Measurements from ENCODE around the gene SORCS2.

SORCS2 gene

GRCh38 chr4:7309636-7310390, 117.5 kb downstream of the SORCS2 start:
- Histone ChIP-seq H3K9ac (ENCODE audit: insufficient read length, low read depth) (no peak overlapping the region), H3K4me1 (ENCODE audit: insufficient read depth, insufficient read length) (peaks cover 25% of the 10 kb centered on the region), H3K4me3 (ENCODE audit: insufficient read length, low read depth) (no peak overlapping the region), H3K9me3 (ENCODE audit: insufficient read depth, low read length) (no peaks in the 10 kb centered on the region), H3K27me3 (ENCODE audit: insufficient read depth, insufficient read length) (no peaks in the 10 kb centered on the region), H3K36me3 (ENCODE audit: insufficient read depth, insufficient read length, low read length) (no peaks in the 10 kb centered on the region)
- TF ChIP-seq SUZ12 (IDR thresholded peaks at IDR 0.05; ENCODE audit: extremely low read depth, insufficient read depth, insufficient read length), result no peak
- no peak for TF ChIP-seq YY1 (IDR thresholded peaks at IDR 0.05; ENCODE audit: insufficient read depth, insufficient read length)
- no peak for TF ChIP-seq ZNF274 (IDR thresholded peaks at IDR 0.05; ENCODE audit: low read depth, low read length)
- DNase-seq (ENCODE audit: low read depth, low spot score), result no peak

GRCh38 chr4:7310451-7310850, 118.1 kb downstream of the SORCS2 start:
- H3K36me3 ChIP-seq (ENCODE audit: insufficient read depth, insufficient read length, low read length), result no peaks in the 10 kb centered on the region
- TF ChIP-seq ZNF274 (IDR thresholded peaks at IDR 0.05; ENCODE audit: low read depth, low read length) (no peak), SUZ12 (IDR thresholded peaks at IDR 0.05; ENCODE audit: extremely low read depth, insufficient read depth, insufficient read length) (no peak), YY1 (IDR thresholded peaks at IDR 0.05; ENCODE audit: insufficient read depth, insufficient read length) (no peak)
- no peaks in the 10 kb centered on the region for H3K27me3 ChIP-seq (ENCODE audit: insufficient read depth, insufficient read length)
- no peaks in the 10 kb centered on the region for H3K9me3 ChIP-seq (ENCODE audit: insufficient read depth, low read length)
- H3K4me1 ChIP-seq (ENCODE audit: insufficient read depth, insufficient read length), result peaks cover 25% of the 10 kb centered on the region
- H3K9ac ChIP-seq (ENCODE audit: insufficient read length, low read depth), result no peak overlapping the region
- H3K4me3 ChIP-seq (ENCODE audit: insufficient read length, low read depth), result no peak overlapping the region
- DNase-seq (ENCODE audit: low read depth, low spot score), result no peak

- Histone ChIP-seq H3K9me3 (ENCODE audit: insufficient read depth, low read length) (no peaks in the 10 kb centered on the region), H3K4me3 (ENCODE audit: insufficient read length, low read depth) (no peak overlapping the region), H3K9ac (ENCODE audit: insufficient read length, low read depth) (no peak overlapping the region), H3K4me1 (ENCODE audit: insufficient read depth, insufficient read length) (peaks cover 20% of the 10 kb centered on the region), H3K36me3 (ENCODE audit: insufficient read depth, insufficient read length, low read length) (no peaks in the 10 kb centered on the region), H3K27me3 (ENCODE audit: insufficient read depth, insufficient read length) (no peaks in the 10 kb centered on the region)
- TF ChIP-seq SUZ12 (IDR thresholded peaks at IDR 0.05; ENCODE audit: extremely low read depth, insufficient read depth, insufficient read length), result no peak
- no peak for TF ChIP-seq YY1 (IDR thresholded peaks at IDR 0.05; ENCODE audit: insufficient read depth, insufficient read length)
- TF ChIP-seq ZNF274 (IDR thresholded peaks at IDR 0.05; ENCODE audit: low read depth, low read length), result no peak
- DNase-seq (ENCODE audit: low read depth, low spot score), result no peak
Observed at GRCh38 chr4:7311205-7311604, 118.9 kb downstream of the SORCS2 start.

DNA sequence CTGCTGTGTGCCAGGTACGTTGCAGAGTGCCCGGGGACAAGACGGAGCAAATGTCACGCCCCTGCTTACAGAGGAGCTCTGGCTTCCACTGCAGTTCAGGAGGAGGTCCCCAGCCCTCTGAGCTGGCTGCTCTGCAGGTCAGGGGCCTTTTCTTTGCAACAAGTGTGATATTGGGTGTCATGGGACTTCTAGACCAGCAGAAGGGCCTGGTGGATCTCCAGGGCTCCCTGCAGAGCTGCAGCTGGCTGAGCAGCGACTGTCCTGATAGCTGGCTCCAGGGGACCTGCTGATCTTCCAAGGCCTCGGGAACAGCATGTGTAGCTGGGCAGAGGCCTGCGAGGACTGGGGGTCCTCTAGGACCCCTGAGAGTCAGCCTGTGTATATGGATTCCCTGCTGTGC, 120.4 kb downstream of the SORCS2 start:
- Histone ChIP-seq H3K9ac (ENCODE audit: insufficient read length, low read depth) (no peak overlapping the region), H3K4me3 (ENCODE audit: insufficient read length, low read depth) (no peak overlapping the region), H3K9me3 (ENCODE audit: insufficient read depth, low read length) (no peaks in the 10 kb centered on the region), H3K36me3 (ENCODE audit: insufficient read depth, insufficient read length, low read length) (no peaks in the 10 kb centered on the region), H3K4me1 (ENCODE audit: insufficient read depth, insufficient read length) (peaks cover 15% of the 10 kb centered on the region), H3K27me3 (ENCODE audit: insufficient read depth, insufficient read length) (no peaks in the 10 kb centered on the region)
- no peak for DNase-seq (ENCODE audit: low read depth, low spot score)
- TF ChIP-seq ZNF274 (IDR thresholded peaks at IDR 0.05; ENCODE audit: low read depth, low read length), result no peak
- TF ChIP-seq SUZ12 (IDR thresholded peaks at IDR 0.05; ENCODE audit: extremely low read depth, insufficient read depth, insufficient read length), result no peak
- TF ChIP-seq YY1 (IDR thresholded peaks at IDR 0.05; ENCODE audit: insufficient read depth, insufficient read length), result no peak

- Histone ChIP-seq H3K4me3 (ENCODE audit: insufficient read length, low read depth) (no peak overlapping the region), H3K36me3 (ENCODE audit: insufficient read depth, insufficient read length, low read length) (no peaks in the 10 kb centered on the region), H3K27me3 (ENCODE audit: insufficient read depth, insufficient read length) (no peaks in the 10 kb centered on the region), H3K9me3 (ENCODE audit: insufficient read depth, low read length) (no peaks in the 10 kb centered on the region), H3K9ac (ENCODE audit: insufficient read length, low read depth) (no peak overlapping the region), H3K4me1 (ENCODE audit: insufficient read depth, insufficient read length) (peaks cover 15% of the 10 kb centered on the region)
- no peak for DNase-seq (ENCODE audit: low read depth, low spot score)
- TF ChIP-seq SUZ12 (IDR thresholded peaks at IDR 0.05; ENCODE audit: extremely low read depth, insufficient read depth, insufficient read length), result no peak
- no peak for TF ChIP-seq YY1 (IDR thresholded peaks at IDR 0.05; ENCODE audit: insufficient read depth, insufficient read length)
- no peak for TF ChIP-seq ZNF274 (IDR thresholded peaks at IDR 0.05; ENCODE audit: low read depth, low read length)
Observed at GRCh38 chr4:7313347-7313811, 121.0 kb downstream of the SORCS2 start.

GRCh38 chr4:7313991-7314390, 121.7 kb downstream of the SORCS2 start:
- no peak for TF ChIP-seq YY1 (IDR thresholded peaks at IDR 0.05; ENCODE audit: insufficient read depth, insufficient read length)
- TF ChIP-seq ZNF274 (IDR thresholded peaks at IDR 0.05; ENCODE audit: low read depth, low read length), result no peak
- no peak for TF ChIP-seq SUZ12 (IDR thresholded peaks at IDR 0.05; ENCODE audit: extremely low read depth, insufficient read depth, insufficient read length)
- no peak overlapping the region for H3K4me3 ChIP-seq (ENCODE audit: insufficient read length, low read depth)
- H3K9ac ChIP-seq (ENCODE audit: insufficient read length, low read depth), result no peak overlapping the region
- no peaks in the 10 kb centered on the region for H3K27me3 ChIP-seq (ENCODE audit: insufficient read depth, insufficient read length)
- H3K4me1 ChIP-seq (ENCODE audit: insufficient read depth, insufficient read length), result peaks cover 15% of the 10 kb centered on the region
- no peaks in the 10 kb centered on the region for H3K36me3 ChIP-seq (ENCODE audit: insufficient read depth, insufficient read length, low read length)
- DNase-seq (ENCODE audit: low read depth, low spot score), result no peak
- H3K9me3 ChIP-seq (ENCODE audit: insufficient read depth, low read length), result 0 out of 2 replicates have a peak, but pooled peaks cover 3% of the 10 kb centered on the region

- Histone ChIP-seq H3K4me3 (ENCODE audit: insufficient read length, low read depth) (no peak overlapping the region), H3K27me3 (ENCODE audit: insufficient read depth, insufficient read length) (no peaks in the 10 kb centered on the region), H3K9ac (ENCODE audit: insufficient read length, low read depth) (no peak overlapping the region), H3K9me3 (ENCODE audit: insufficient read depth, low read length) (0 out of 2 replicates have a peak, but pooled peaks cover 8% of the 10 kb centered on the region), H3K4me1 (ENCODE audit: insufficient read depth, insufficient read length) (peaks cover 15% of the 10 kb centered on the region), H3K36me3 (ENCODE audit: insufficient read depth, insufficient read length, low read length) (no peaks in the 10 kb centered on the region)
- TF ChIP-seq YY1 (IDR thresholded peaks at IDR 0.05; ENCODE audit: insufficient read depth, insufficient read length) (no peak), SUZ12 (IDR thresholded peaks at IDR 0.05; ENCODE audit: extremely low read depth, insufficient read depth, insufficient read length) (no peak), ZNF274 (IDR thresholded peaks at IDR 0.05; ENCODE audit: low read depth, low read length) (no peak)
- no peak for DNase-seq (ENCODE audit: low read depth, low spot score)
Observed at GRCh38 chr4:7315286-7315685, 122.9 kb downstream of the SORCS2 start.
